ENCODE measurements around the gene CHD9. TPM values are rescaled to one million over a fixed set of nuclear protein-coding genes. Genes with fewer than 3 reads are reported as not detected.
"Not testable (repeated sequence)": the region's sequence is repeated elsewhere in the genome, so short reads cannot be mapped to it uniquely, and the experiment has no call there.

CHD9 gene
- total RNA-seq, 1 donor from 2014 or later, result 99.0 TPM

- no peaks in the 10 kb centered on the region for H3K9me3 Mint-ChIP-seq (ENCODE audit: unreplicated experiment)
- no peak overlapping the region for H3K4me3 Mint-ChIP-seq (ENCODE audit: unreplicated experiment)
- peaks cover 40% of the 10 kb centered on the region for H3K4me1 Mint-ChIP-seq (ENCODE audit: unreplicated experiment)
- no peak for DNase-seq (ENCODE audit: extremely low spot score, unreplicated experiment)
- no peak overlapping the region for H3K27ac Mint-ChIP-seq (ENCODE audit: unreplicated experiment)
- H3K27me3 Mint-ChIP-seq (ENCODE audit: unreplicated experiment), result no peaks in the 10 kb centered on the region
- H3K36me3 Mint-ChIP-seq (ENCODE audit: unreplicated experiment), result peaks cover 17% of the 10 kb centered on the region
- TF ChIP-seq, protein P1, sequence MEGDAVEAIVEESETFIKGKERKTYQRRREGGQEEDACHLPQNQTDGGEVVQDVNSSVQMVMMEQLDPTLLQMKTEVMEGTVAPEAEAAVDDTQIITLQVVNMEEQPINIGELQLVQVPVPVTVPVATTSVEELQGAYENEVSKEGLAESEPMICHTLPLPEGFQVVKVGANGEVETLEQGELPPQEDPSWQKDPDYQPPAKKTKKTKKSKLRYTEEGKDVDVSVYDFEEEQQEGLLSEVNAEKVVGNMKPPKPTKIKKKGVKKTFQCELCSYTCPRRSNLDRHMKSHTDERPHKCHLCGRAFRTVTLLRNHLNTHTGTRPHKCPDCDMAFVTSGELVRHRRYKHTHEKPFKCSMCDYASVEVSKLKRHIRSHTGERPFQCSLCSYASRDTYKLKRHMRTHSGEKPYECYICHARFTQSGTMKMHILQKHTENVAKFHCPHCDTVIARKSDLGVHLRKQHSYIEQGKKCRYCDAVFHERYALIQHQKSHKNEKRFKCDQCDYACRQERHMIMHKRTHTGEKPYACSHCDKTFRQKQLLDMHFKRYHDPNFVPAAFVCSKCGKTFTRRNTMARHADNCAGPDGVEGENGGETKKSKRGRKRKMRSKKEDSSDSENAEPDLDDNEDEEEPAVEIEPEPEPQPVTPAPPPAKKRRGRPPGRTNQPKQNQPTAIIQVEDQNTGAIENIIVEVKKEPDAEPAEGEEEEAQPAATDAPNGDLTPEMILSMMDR (IDR thresholded peaks at IDR 0.05), result no peak
Measured at GRCh38 chr16:53067675-53068074, 12.9 kb downstream of the CHD9 start.

GRCh38 chr16:53068423-53068833 lies 13.6 kb downstream of the CHD9 start:
- TF ChIP-seq, protein P1 (IDR thresholded peaks at IDR 0.05), result no peak
- H3K36me3 Mint-ChIP-seq (ENCODE audit: unreplicated experiment), result peaks cover 17% of the 10 kb centered on the region
- no peaks in the 10 kb centered on the region for H3K9me3 Mint-ChIP-seq (ENCODE audit: unreplicated experiment)
- H3K4me1 Mint-ChIP-seq (ENCODE audit: unreplicated experiment), result peaks cover 46% of the 10 kb centered on the region
- no peak for DNase-seq (ENCODE audit: extremely low spot score, unreplicated experiment)
- no peak overlapping the region for H3K27ac Mint-ChIP-seq (ENCODE audit: unreplicated experiment)
- no peak overlapping the region for H3K4me3 Mint-ChIP-seq (ENCODE audit: unreplicated experiment)
- H3K27me3 Mint-ChIP-seq (ENCODE audit: unreplicated experiment), result no peaks in the 10 kb centered on the region

GRCh38 chr16:53069772-53070171 lies 15.0 kb downstream of the CHD9 start:
- Mint-ChIP-seq H3K4me1 (ENCODE audit: unreplicated experiment) (peaks cover 40% of the 10 kb centered on the region), H3K36me3 (ENCODE audit: unreplicated experiment) (peaks cover 19% of the 10 kb centered on the region), H3K27ac (ENCODE audit: unreplicated experiment) (no peak overlapping the region), H3K4me3 (ENCODE audit: unreplicated experiment) (no peak overlapping the region), H3K27me3 (ENCODE audit: unreplicated experiment) (no peaks in the 10 kb centered on the region), H3K9me3 (ENCODE audit: unreplicated experiment) (no peaks in the 10 kb centered on the region)
- TF ChIP-seq, protein P1 (IDR thresholded peaks at IDR 0.05), result no peak
- no peak for DNase-seq (ENCODE audit: extremely low spot score, unreplicated experiment)

GRCh38 chr16:53071748-53072301 lies 17.0 kb downstream of the CHD9 start:
- peak overlapping the region; percentile 89 for H3K27ac Mint-ChIP-seq (ENCODE audit: unreplicated experiment)
- H3K4me3 Mint-ChIP-seq (ENCODE audit: unreplicated experiment), result peak overlapping the region; percentile 47

DNA sequence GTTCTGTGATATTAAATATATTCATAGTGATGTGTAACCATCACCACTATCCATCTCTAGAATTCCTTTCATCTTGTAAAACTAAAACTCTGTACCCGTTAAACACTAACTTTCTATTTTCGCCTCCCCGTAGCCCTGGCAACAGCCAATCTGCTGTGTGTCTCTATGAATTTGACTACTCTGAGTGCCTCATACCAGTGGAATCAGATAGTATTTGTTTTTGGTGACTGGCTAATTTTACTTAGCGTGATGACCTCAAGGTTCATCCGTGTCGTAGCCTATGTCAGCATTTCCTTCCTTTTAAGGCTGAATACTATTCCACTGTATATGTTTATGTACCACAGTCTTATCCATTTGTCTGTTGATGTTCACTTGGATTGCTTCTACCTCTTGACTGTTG lies 18.2 kb downstream of the CHD9 start:
- peaks cover 34% of the 10 kb centered on the region for H3K4me1 Mint-ChIP-seq (ENCODE audit: unreplicated experiment)
- H3K27me3 Mint-ChIP-seq (ENCODE audit: unreplicated experiment), result no peaks in the 10 kb centered on the region
- TF ChIP-seq, protein P1 (IDR thresholded peaks at IDR 0.05), result no peak
- H3K36me3 Mint-ChIP-seq (ENCODE audit: unreplicated experiment), result peaks cover 16% of the 10 kb centered on the region
- no peak for DNase-seq (ENCODE audit: extremely low spot score, unreplicated experiment)
- no peak overlapping the region for H3K4me3 Mint-ChIP-seq (ENCODE audit: unreplicated experiment)
- peak overlapping the region; percentile 38 for H3K27ac Mint-ChIP-seq (ENCODE audit: unreplicated experiment)
- no peaks in the 10 kb centered on the region for H3K9me3 Mint-ChIP-seq (ENCODE audit: unreplicated experiment)

More at GRCh38 chr16:53071748-53072301, 17.0 kb downstream of the CHD9 start:
- peaks cover 21% of the 10 kb centered on the region for H3K36me3 Mint-ChIP-seq (ENCODE audit: unreplicated experiment)
- H3K4me1 Mint-ChIP-seq (ENCODE audit: unreplicated experiment), result peaks cover 31% of the 10 kb centered on the region
- H3K27me3 Mint-ChIP-seq (ENCODE audit: unreplicated experiment), result no peaks in the 10 kb centered on the region
- H3K9me3 Mint-ChIP-seq (ENCODE audit: unreplicated experiment), result no peaks in the 10 kb centered on the region
- no peak for DNase-seq (ENCODE audit: extremely low spot score, unreplicated experiment)
- TF ChIP-seq, protein P1 (IDR thresholded peaks at IDR 0.05), result no peak

GRCh38 chr16:53074296-53074695 lies 19.5 kb downstream of the CHD9 start:
- not testable (repeated sequence) for H3K27me3 Mint-ChIP-seq (ENCODE audit: unreplicated experiment); H3K4me3 Mint-ChIP-seq (ENCODE audit: unreplicated experiment); H3K27ac Mint-ChIP-seq (ENCODE audit: unreplicated experiment); DNase-seq (ENCODE audit: extremely low spot score, unreplicated experiment); H3K36me3 Mint-ChIP-seq (ENCODE audit: unreplicated experiment); H3K9me3 Mint-ChIP-seq (ENCODE audit: unreplicated experiment)
- peaks cover 46% of the 10 kb centered on the region for H3K4me1 Mint-ChIP-seq (ENCODE audit: unreplicated experiment)

- H3K4me3 Mint-ChIP-seq (ENCODE audit: unreplicated experiment); H3K36me3 Mint-ChIP-seq (ENCODE audit: unreplicated experiment); H3K27me3 Mint-ChIP-seq (ENCODE audit: unreplicated experiment); DNase-seq (ENCODE audit: extremely low spot score, unreplicated experiment); H3K27ac Mint-ChIP-seq (ENCODE audit: unreplicated experiment); H3K9me3 Mint-ChIP-seq (ENCODE audit: unreplicated experiment): not testable (repeated sequence)
- peaks cover 52% of the 10 kb centered on the region for H3K4me1 Mint-ChIP-seq (ENCODE audit: unreplicated experiment)
Measured at GRCh38 chr16:53075461-53075860, 20.7 kb downstream of the CHD9 start.

Measured in osteocyte (in vitro differentiated cells).